GM12878 (cell line): ENCODE results near the gene ADGRB2. TPM values are rescaled to one million over a fixed set of nuclear protein-coding genes. Genes with fewer than 3 reads are reported as not detected.

Experiments
- ATAC-seq: fragments of 200-7000 bp; cut with Tn5 transposase; 3 replicates; pipeline ENCODE4 v1.9.1; 2020; ENCODE audit warnings: mild to moderate bottlenecking, moderate library complexity
- BruUV-seq: library from RNA; stranded (reverse); fragments of 400-500 nt; replicated peaks from 2 replicates; lab custom pipeline; 2021; lab: Mats Ljungman, UMichigan
- CTCF ChIA-PET: fragments of 300-600 bp; sonication (Branson Sonifier 250); formaldehyde crosslinking; extraction: SDS; loops from one replicate; lab custom pipeline; 2021; ENCODE audit warnings: inconsistent platforms; lab: Yijun Ruan, JAX
- POLR2A ChIA-PET: fragments of 350-600 bp; formaldehyde crosslinking; extraction: SDS; loops from one replicate; lab custom pipeline; 2021; ENCODE audit warnings: inconsistent platforms; lab: Charles Lee
- RAD21 ChIA-PET: fragments of 300-600 bp; sonication (Branson Sonifier 250); formaldehyde crosslinking; loops from one replicate; lab custom pipeline; 2023; ENCODE audit warnings: antibody characterized with exemption; ENCODE audit not compliant: unreplicated experiment; lab: Charles Lee
- SMC1A ChIA-PET: fragments of 300-600 bp; sonication (Branson Sonifier 250); formaldehyde crosslinking; loops from one replicate; lab custom pipeline; 2023; ENCODE audit not compliant: unreplicated experiment, uncharacterized antibody; lab: Charles Lee
- DNase-seq: peaks from one replicate; pipeline ENCODE4 v3.0.0-alpha.2; 2011; ENCODE audit warnings: low read depth, low spot score
- FAIRE-seq: peaks from 3 replicates; lab custom pipeline; 2011; peaks lifted over from hg19 to GRCh38; lab: Jason Lieb, UNC
- H2AFZ ChIP-seq: 2 replicates; pipeline ENCODE4 v1.6.0; 2011; ENCODE audit warnings: low read depth, low read length, control low read depth; ENCODE audit not compliant: control insufficient read depth
- H3K27ac ChIP-seq: 2 replicates; pipeline ENCODE4 v1.5.1; 2011; ENCODE audit warnings: control low read depth; ENCODE audit not compliant: control insufficient read depth, insufficient read depth
- H3K27me3 ChIP-seq, 2 experiments: replicated peaks in 1 of 2; 2 replicates each; pipeline versions ENCODE4 v1.6.0 to v1.6.1; 2011; ENCODE audit warnings: low read length in 1 of 2; ENCODE audit not compliant: control insufficient read depth in 2 of 2, insufficient read depth in 2 of 2
- H3K36me3 ChIP-seq, 2 experiments: 2 replicates each; pipeline ENCODE4 v1.5.1; 2011; ENCODE audit warnings: low read length in 1 of 2; ENCODE audit not compliant: control insufficient read depth in 2 of 2, insufficient read depth in 2 of 2
- H3K4me1 ChIP-seq: 2 replicates; pipeline ENCODE4 v1.6.1; 2011; ENCODE audit warnings: mild to moderate bottlenecking, low read length, moderate library complexity, mixed read lengths; ENCODE audit not compliant: control insufficient read depth, insufficient read depth
- H3K4me2 ChIP-seq: 2 replicates; pipeline ENCODE4 v1.6.0; 2011; ENCODE audit warnings: control low read depth; ENCODE audit not compliant: control insufficient read depth, insufficient read depth
- H3K4me3 ChIP-seq: fragments of 200-600 bp; sonication (generic); 2 replicates; pipeline ENCODE4 v1.5.1; 2016
- H3K79me2 ChIP-seq: 2 replicates; pipeline ENCODE4 v1.6.0; 2011; ENCODE audit warnings: low read length; ENCODE audit not compliant: control insufficient read depth, insufficient read depth
- H3K9ac ChIP-seq: 2 replicates; pipeline ENCODE4 v1.8.0; 2011; ENCODE audit warnings: low read length, control low read depth, mixed read lengths; ENCODE audit not compliant: control insufficient read depth, insufficient read depth
- H3K9me3 ChIP-seq: replicated peaks from 3 replicates; pipeline ENCODE4 v1.5.1; 2011; ENCODE audit warnings: mild to moderate bottlenecking, low read length; ENCODE audit not compliant: control insufficient read depth, insufficient read depth
- H4K20me1 ChIP-seq: 2 replicates; pipeline ENCODE4 v1.6.0; 2011; ENCODE audit not compliant: control insufficient read depth, insufficient read depth
- BMI1 ChIP-seq: fragments of 450-650 bp; IDR thresholded peaks from 2 replicates; pipeline ENCODE4 v1.6.1; 2016; ENCODE audit warnings: mild to moderate bottlenecking, moderate library complexity, borderline replicate concordance
- FOXM1 ChIP-seq: IDR thresholded peaks from 2 replicates; pipeline ENCODE4 v1.6.1; 2012; ENCODE audit warnings: low read depth, mild to moderate bottlenecking, inconsistent platforms, low read length, moderate library complexity
- MTA3 ChIP-seq: IDR thresholded peaks from 2 replicates; pipeline ENCODE4 v1.6.1; 2012; ENCODE audit warnings: low read length, inconsistent platforms, borderline replicate concordance
- RCOR1 ChIP-seq: conservative IDR thresholded peaks from 2 replicates; pipeline ENCODE4 v1.6.1; 2012; ENCODE audit warnings: low read depth, low read length, improper control_type of control experiment
- SRF ChIP-seq, 2 experiments: IDR thresholded peaks; 2 replicates each; pipeline ENCODE4 v1.6.1; 2011; ENCODE audit warnings: low read depth in 2 of 2, low read length in 2 of 2, mild to moderate bottlenecking in 1 of 2, moderate library complexity in 1 of 2
- WGBS: methylation state at CpG from one replicate; pipeline ENCODE4 v1.1.6; 2016; ENCODE audit warnings: low lambda C conversion rate; ENCODE audit not compliant: insufficient replicate concordance, insufficient coverage; ENCODE audit errors: missing lambda C conversion rate; 5-methylcytosine and 5-hydroxymethylcytosine counted together
- in situ Hi-C: fragments of 300-500 bp; cut with MboI; formaldehyde crosslinking; loops from 9 replicates; pipeline ENCODE4 v1.14.3; 2018; ENCODE audit warnings: mixed read lengths
- intact Hi-C: fragments of 100-400 bp; cut with micrococcal nuclease; formaldehyde crosslinking; loops from one replicate; pipeline ENCODE4 v1.14.2; 2022; ENCODE audit not compliant: unreplicated experiment
- polyA plus RNA-seq, 11 experiments: library from polyadenylated mRNA; depleted of rRNA in 4 of 11; unstranded in 6 of 11; stranded (reverse) in 5 of 11; fragments of >200 nt; fragmentation: Nextera tagmentation in 4 of 11; fragmentation: Illumina TruSeq in 1 of 11; extraction: Ambion mirVana in 4 of 11; extraction: Trizol in 1 of 11; gene quantifications; 1 replicate in 1 of 11; 2 replicates in 10 of 11; pipeline versions ENCODE4 v1.2.1 to v1.2.3, GENCODE V29; 2011 to 2016; ENCODE audit warnings: inconsistent platforms in 2 of 11, missing spikeins in 2 of 11, low read depth in 1 of 11
- total RNA-seq, 4 experiments: library from RNA; depleted of rRNA in 3 of 4; stranded (reverse); fragments of >200 nt in 3 of 4; fragmentation: Illumina TruSeq in 1 of 4; extraction: Trizol in 1 of 4; gene quantifications; 2 replicates each; pipeline versions ENCODE4 v1.2.1 to v1.2.3, GENCODE V29; 2013 to 2021

ADGRB2 gene
- total and polyA plus RNA-seq, 10 of the 15 experiments (the other 5 are each of a cell fraction or from before 2014, with no cell fraction given) = 0.11 to 0.33 (median 0.18) TPM; not detected in 4

- H3K9ac ChIP-seq = no peak overlapping the region
- no peak overlapping the region for H2AFZ ChIP-seq
- no peaks in the 10 kb centered on the region for H3K79me2 ChIP-seq
- ChIA-PET POLR2A (interaction anchor here (0.5 kb wide), 1 partner anchor 226 kb away, joined by 4 read pairs; no protein-coding TSS in a partner anchor), SMC1A (interaction anchor here (0.9 kb wide), 1 partner anchor 14 kb away, joined by 3 read pairs; no protein-coding TSS in a partner anchor), RAD21 (no interaction called here), CTCF (no interaction called here)
- H3K27me3 ChIP-seq = no peaks in the 10 kb centered on the region
- H3K4me1 ChIP-seq = peaks cover 13% of the 10 kb centered on the region
- no peak overlapping the region for H3K4me2 ChIP-seq
- H3K27ac ChIP-seq = no peak overlapping the region
- FAIRE-seq = no peak
- in situ Hi-C loops = no loop called here
- no peak for ATAC-seq
- no peak overlapping the region for H3K4me3 ChIP-seq
- H4K20me1 ChIP-seq = no peaks in the 10 kb centered on the region
- H3K9me3 ChIP-seq = no peaks in the 10 kb centered on the region
- DNase-seq = no peak
- no peak for TF ChIP-seq SRF (IDR thresholded peaks at IDR 0.05; ENCODE audit: low read depth in 2 of 2, low read length in 2 of 2)
- no peak for TF ChIP-seq FOXM1
- TF ChIP-seq MTA3 = no peak
- TF ChIP-seq, all 136 proteins: peak for 0
- BruUV-seq = no TSS peak
- no peaks in the 10 kb centered on the region for H3K36me3 ChIP-seq
- intact Hi-C loops = no loop called here
- WGBS = 33% methylated on average over 8 of the region's 8 CpGs
Observed at GRCh38 chr1:31694964-31695313, 69.2 kb downstream of the ADGRB2 start.

DNA sequence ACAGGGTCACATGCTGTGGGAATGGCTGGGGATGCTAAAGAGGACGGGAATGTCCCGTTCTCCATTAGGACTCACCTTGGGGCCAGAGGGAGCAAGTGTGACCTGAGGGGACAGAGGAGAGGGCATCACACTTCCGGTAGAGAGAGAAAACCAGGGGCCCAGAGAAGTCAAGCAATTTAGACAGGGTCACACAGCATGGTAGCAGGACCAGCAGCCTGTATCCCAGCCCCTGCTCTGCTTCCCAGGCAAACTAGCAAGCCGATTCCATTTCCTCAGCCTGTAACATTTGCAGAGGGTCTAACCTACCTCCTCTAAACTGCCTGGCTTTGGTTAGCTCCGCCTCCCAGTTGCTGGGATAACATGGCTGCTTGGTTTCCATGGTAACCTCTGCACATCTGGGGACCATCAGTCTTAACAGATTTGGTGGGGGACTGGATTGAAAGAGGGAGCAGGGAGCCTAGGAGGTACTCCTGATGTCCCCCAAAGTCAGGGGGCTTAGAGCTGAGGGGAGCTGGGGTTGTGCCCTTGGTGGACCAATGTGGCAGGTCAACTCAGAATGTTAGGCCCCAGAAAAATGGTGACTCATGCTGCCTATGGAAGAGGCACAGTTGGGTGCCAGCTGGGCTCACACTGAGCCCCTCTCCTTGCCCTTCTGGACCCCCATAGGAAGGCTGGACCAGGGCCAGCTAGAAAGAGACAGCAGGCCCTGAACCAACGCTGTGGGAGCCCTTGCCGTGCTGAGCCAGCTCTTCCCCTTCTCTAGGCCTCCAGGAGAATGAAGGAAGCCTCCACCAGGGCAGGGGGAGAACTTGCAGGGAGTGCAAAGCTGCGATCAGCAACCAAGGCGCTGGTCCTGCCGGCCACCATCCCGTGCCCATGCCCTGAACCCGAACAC is 69.8 kb downstream of the ADGRB2 start:
- H3K79me2 ChIP-seq = no peaks in the 10 kb centered on the region
- intact Hi-C loops = no loop called here
- H3K4me2 ChIP-seq = no peak overlapping the region
- H3K4me1 ChIP-seq = peaks cover 6% of the 10 kb centered on the region
- DNase-seq (no peak), ATAC-seq (no peak), FAIRE-seq (no peak)
- in situ Hi-C loops = no loop called here
- no peak overlapping the region for H2AFZ ChIP-seq
- no peaks in the 10 kb centered on the region for H3K9me3 ChIP-seq
- ChIA-PET POLR2A (interaction anchor here (0.5 kb wide), 1 partner anchor 226 kb away, joined by 4 read pairs; no protein-coding TSS in a partner anchor), RAD21 (no interaction called here), CTCF (no interaction called here), SMC1A (interaction anchor here (0.9 kb wide), 1 partner anchor 15 kb away, joined by 3 read pairs; no protein-coding TSS in a partner anchor)
- 37% methylated on average over 12 of the region's 12 CpGs for whole genome bisulfite sequencing
- H4K20me1 ChIP-seq = no peaks in the 10 kb centered on the region
- H3K9ac ChIP-seq = no peak overlapping the region
- BruUV-seq = no TSS peak
- no peak overlapping the region for H3K4me3 ChIP-seq
- TF ChIP-seq RCOR1 (no peak), BMI1 (peak; percentile 65)
- H3K36me3 ChIP-seq = no peaks in the 10 kb centered on the region
- H3K27ac ChIP-seq = no peak overlapping the region
- no peaks in the 10 kb centered on the region; a peak in 1 of 4 replicates for H3K27me3 ChIP-seq
